ENCODE results near the gene NEK10.

Gene NEK10

DNA sequence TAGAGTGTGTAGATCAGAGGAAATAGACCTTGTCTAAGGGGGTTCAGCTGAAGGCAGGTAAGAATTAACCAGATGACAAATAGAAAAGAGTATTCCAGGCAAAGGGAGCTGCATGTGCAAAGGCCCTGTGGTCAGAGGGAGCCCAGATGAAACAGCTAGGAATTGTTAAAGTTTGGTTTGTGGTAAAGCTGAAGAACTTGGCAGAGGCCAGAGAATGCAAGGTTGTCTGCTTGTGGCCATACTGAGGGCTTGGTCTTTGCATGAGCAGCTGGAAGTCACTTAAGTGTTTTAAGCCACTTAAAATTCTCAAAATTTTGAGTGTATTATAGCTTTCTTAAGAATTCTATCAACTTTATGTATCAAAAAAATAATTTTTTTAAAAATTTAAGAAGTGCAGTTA, 116.5 kb downstream of the NEK10 start:
- H3K4me3 ChIP-seq (ENCODE audit: low read depth, low read length): no peak overlapping the region
- TF ChIP-seq CTCF (IDR thresholded peaks at IDR 0.05; ENCODE audit: low read depth, low read length, missing control alignments): no peak
- no peak for DNase-seq (ENCODE audit: low read depth)

DNA sequence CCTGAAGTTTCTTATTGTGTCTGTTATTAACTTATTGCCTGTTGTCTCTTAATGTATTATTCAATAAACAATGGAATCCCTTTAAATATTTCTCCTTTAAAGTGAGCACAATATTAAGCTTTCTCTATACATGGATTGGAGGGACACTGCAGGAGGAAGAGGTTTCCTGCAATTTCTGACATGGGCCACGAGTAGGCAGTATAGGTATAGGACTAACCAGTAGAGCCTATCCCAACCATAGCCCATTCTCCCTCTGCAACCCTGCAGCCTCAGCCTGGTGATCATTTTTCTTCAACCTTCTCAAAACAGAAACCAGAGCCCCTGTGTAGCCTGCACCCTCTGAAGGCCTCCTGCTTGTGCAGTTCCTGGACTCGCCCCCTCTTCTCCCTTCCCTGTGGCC, 124.8 kb downstream of the NEK10 start:
- peak; percentile 22 for TF ChIP-seq CTCF (IDR thresholded peaks at IDR 0.05; ENCODE audit: low read depth, low read length, missing control alignments)
- no peak for DNase-seq (ENCODE audit: low read depth)
- H3K4me3 ChIP-seq (ENCODE audit: low read depth, low read length): no peak overlapping the region

DNA sequence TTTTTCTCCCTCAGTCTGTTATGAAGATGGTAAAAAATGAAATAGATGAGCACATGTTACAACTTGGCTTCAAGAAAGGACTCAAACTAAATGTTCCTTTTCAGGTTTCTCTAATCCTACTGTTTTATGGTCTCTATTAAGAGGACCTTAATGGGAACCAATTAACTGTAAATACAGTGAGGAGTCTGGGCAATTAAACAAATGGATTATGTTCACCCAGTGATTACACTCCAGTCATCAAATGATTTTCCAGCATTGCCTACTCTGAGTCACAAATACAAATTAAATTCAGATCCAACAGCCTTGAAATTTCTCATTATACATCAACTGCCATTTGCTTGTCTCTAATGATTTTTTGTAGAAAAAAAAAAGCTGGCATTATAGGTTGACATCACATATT, 129.2 kb downstream of the NEK10 start:
- TF ChIP-seq CTCF (IDR thresholded peaks at IDR 0.05; ENCODE audit: low read depth, low read length, missing control alignments): no peak
- no peak for DNase-seq (ENCODE audit: low read depth)
- no peak overlapping the region for H3K4me3 ChIP-seq (ENCODE audit: low read depth, low read length)

DNA sequence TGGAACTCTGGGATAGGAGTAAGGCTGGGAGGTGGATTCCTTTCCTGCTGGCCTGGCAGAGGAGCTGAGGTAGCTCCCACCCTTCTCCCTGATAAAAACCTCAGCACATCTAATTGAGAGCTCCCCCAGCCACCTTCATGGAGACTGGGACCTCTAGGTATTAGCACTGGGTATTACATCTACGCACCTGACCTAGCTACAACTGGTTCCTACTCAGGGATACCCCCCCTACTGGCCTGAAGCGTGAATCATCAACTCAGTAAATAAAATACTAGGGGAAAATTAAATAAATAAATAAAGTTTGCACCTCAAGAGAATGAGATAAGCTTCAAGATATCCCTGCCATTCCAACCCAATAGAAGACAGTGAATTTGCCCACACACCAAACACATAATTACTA, 140.4 kb downstream of the NEK10 start:
- H3K4me3 ChIP-seq (ENCODE audit: low read depth, low read length): no peak overlapping the region
- peak; percentile 0 for DNase-seq (ENCODE audit: low read depth)
- TF ChIP-seq CTCF (IDR thresholded peaks at IDR 0.05; ENCODE audit: low read depth, low read length, missing control alignments): peak; percentile 42

- no peak for DNase-seq (ENCODE audit: low read depth)
- H3K4me3 ChIP-seq (ENCODE audit: low read depth, low read length): no peak overlapping the region
- no peak for TF ChIP-seq CTCF (IDR thresholded peaks at IDR 0.05; ENCODE audit: low read depth, low read length, missing control alignments)
These were observed 145.0 kb downstream of the NEK10 start for GRCh38 chr3:27224197-27224596.

DNA sequence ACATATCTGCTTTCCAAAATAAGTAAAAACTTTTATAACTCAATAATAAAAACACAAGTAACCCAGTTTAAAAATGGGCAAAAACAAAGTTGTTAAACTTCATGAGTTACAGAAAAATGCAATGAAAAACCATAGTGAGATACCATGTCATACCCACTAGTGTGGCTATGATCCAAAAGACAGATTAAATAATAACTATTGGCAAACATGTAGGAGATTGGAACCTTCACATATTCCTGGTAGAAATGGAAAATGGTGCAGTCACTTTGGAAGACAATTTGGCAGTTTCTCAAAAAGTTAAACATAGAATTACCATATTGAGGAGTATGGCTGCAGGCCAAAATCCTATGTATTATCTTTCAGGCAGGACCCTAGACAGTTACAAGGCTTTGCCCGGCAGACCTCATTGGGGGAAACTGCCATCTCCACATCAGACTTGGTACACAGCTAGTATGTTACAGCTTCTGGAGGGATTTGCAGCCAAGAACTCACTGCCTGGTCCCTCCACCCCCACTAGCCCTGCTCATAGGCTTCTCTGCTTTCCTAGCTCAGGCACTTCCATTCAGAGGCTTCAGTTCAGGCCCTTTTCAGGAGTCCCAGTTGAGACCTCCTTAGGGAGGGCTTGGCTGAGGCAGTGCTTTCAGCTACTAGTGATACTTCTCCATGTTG, 147.8 kb downstream of the NEK10 start:
- H3K4me3 ChIP-seq (ENCODE audit: low read depth, low read length): no peak overlapping the region
- DNase-seq (ENCODE audit: low read depth): no peak
- no peak for TF ChIP-seq CTCF (IDR thresholded peaks at IDR 0.05; ENCODE audit: low read depth, low read length, missing control alignments)

DNA sequence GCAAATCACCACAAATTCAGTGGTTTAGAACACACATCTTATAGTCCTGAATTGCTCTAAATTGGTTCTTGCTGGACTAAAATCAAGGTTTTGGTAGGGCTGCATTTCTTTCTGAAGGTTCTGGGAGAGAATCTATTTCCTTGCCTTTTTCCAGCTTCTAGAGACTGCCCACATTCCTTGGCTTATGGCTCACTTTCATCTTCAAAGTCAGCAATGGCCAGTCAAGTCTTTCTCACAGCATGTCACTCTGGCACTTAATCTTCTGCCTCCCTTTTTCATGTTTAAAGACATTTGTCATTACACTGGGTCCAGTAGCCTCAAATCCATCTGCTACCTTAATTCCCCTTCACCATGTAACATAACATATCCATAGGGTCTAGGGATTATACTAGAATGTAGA, 149.0 kb downstream of the NEK10 start:
- H3K4me3 ChIP-seq (ENCODE audit: low read depth, low read length): no peak overlapping the region
- no peak for DNase-seq (ENCODE audit: low read depth)
- no peak for TF ChIP-seq CTCF (IDR thresholded peaks at IDR 0.05; ENCODE audit: low read depth, low read length, missing control alignments)

Data from GM12864 (cell line).